K562 (cell line): ENCODE measurements around the gene ZGLP1. TPM values are rescaled to one million over a fixed set of nuclear protein-coding genes. Genes with fewer than 3 reads are reported as not detected.

ENCODE experiments used
- BRD4 ChIP-seq: fragments of 200-600 bp; sonication (generic); IDR thresholded peaks from 2 replicates; pipeline ENCODE4 v1.6.1; 2017; ENCODE audit warnings: inconsistent platforms
- EGR1 ChIP-seq: fragments of 450-650 bp; conservative IDR thresholded peaks from 2 replicates; pipeline ENCODE4 v1.6.1; 2017; ENCODE audit warnings: mild to moderate bottlenecking
- ELF2 ChIP-seq: fragments of 250-450 bp; sonication (Bioruptor Pico); IDR thresholded peaks from 2 replicates; pipeline ENCODE4 v1.5.0; 2021; ENCODE audit warnings: mild to moderate bottlenecking
- JUN ChIP-seq, 2 experiments: sonication (generic) in 1 of 2; formaldehyde crosslinking in 1 of 2; IDR thresholded peaks; 2 replicates each; pipeline versions ENCODE4 v1.6.1 to v1.8.0; 2012 to 2022; ENCODE audit warnings: borderline replicate concordance in 2 of 2, mild to moderate bottlenecking in 2 of 2, improper control_type of control experiment in 1 of 2, low read depth in 1 of 2, low read length in 1 of 2, missing genetic modification reagents in 1 of 2
- MCM2 ChIP-seq: fragments of 450-650 bp; IDR thresholded peaks from 2 replicates; pipeline ENCODE4 v1.6.1; 2017; ENCODE audit warnings: low read depth, mild to moderate bottlenecking
- POLR2G ChIP-seq: fragments of 200-400 bp; formaldehyde crosslinking; IDR thresholded peaks from 2 replicates; pipeline ENCODE4 v1.6.1; 2017; ENCODE audit warnings: low read depth, mild to moderate bottlenecking, antibody characterized with exemption, low read length, moderate library complexity
- SPI1 ChIP-seq: IDR thresholded peaks from 2 replicates; pipeline ENCODE4 v1.6.1; 2011; ENCODE audit warnings: low read depth, low read length, control low read depth, borderline replicate concordance
- TAF7 ChIP-seq: fragments of 450-650 bp; IDR thresholded peaks from 2 replicates; pipeline ENCODE4 v1.6.1; 2016; ENCODE audit warnings: missing genetic modification characterization, missing compliant biosample characterization
- TBP ChIP-seq: optimal IDR thresholded peaks from 2 replicates; pipeline ENCODE3; 2011; ENCODE audit warnings: low read depth, low read length, improper control_type of control experiment
- ZNF224 ChIP-seq: sonication (generic); formaldehyde crosslinking; IDR thresholded peaks from 2 replicates; pipeline ENCODE4 v1.8.0; 2022; ENCODE audit warnings: mild to moderate bottlenecking, missing genetic modification reagents
- ZNF232 ChIP-seq: sonication (generic); formaldehyde crosslinking; IDR thresholded peaks from 2 replicates; pipeline ENCODE4 v1.8.0; 2022; ENCODE audit warnings: mild to moderate bottlenecking, missing genetic modification reagents
- ZNF274 ChIP-seq: IDR thresholded peaks from 2 replicates; pipeline ENCODE4 v1.6.1; 2011; ENCODE audit warnings: low read depth, mild to moderate bottlenecking, low read length, moderate library complexity, borderline replicate concordance
- ZNF717 ChIP-seq: fragments of 250-450 bp; sonication (Bioruptor Pico); IDR thresholded peaks from 2 replicates; pipeline ENCODE4 v1.5.0; 2021
- polyA plus RNA-seq, 8 experiments: library from polyadenylated mRNA; depleted of rRNA in 4 of 8; stranded (reverse) in 5 of 8; unstranded in 3 of 8; fragments of >200 nt; fragmentation: Nextera tagmentation in 2 of 8; fragmentation: Illumina TruSeq in 1 of 8; extraction: Ambion mirVana in 2 of 8; extraction: Trizol in 1 of 8; gene quantifications; 2 replicates each; pipeline versions ENCODE4 v1.2.1 to v1.2.3, GENCODE V29; 2011 to 2014; ENCODE audit warnings: inconsistent platforms in 1 of 8, missing spikeins in 1 of 8
- total RNA-seq, 7 experiments: library from RNA; depleted of rRNA in 6 of 7; stranded (reverse); fragments of >200 nt in 6 of 7; fragmentation: Illumina TruSeq in 2 of 7; extraction: Trizol in 2 of 7; gene quantifications; 2 replicates each; pipeline versions ENCODE4 v1.2.1 to v1.2.3, GENCODE V29; 2011 to 2021; ENCODE audit warnings: low replicate concordance in 1 of 7
- TF ChIP-seq, protein P1 (sequence below): fragments of 250-450 bp; sonication (Bioruptor Pico); IDR thresholded peaks from 2 replicates; pipeline ENCODE4 v1.8.0; 2021; ENCODE audit warnings: moderate library complexity, mild to moderate bottlenecking, inconsistent platforms
- TF ChIP-seq, protein P2 (sequence below): sonication (generic); formaldehyde crosslinking; IDR thresholded peaks from 2 replicates; pipeline ENCODE4 v1.8.0; 2022; ENCODE audit warnings: missing genetic modification reagents, mild to moderate bottlenecking, moderate library complexity, borderline replicate concordance
- TF ChIP-seq, protein P3 (sequence below): IDR thresholded peaks from 2 replicates; pipeline ENCODE4 v1.6.1; 2011; ENCODE audit warnings: borderline replicate concordance, low read depth, mild to moderate bottlenecking, moderate library complexity, low read length; ENCODE audit not compliant: insufficient read depth, poor library complexity, severe bottlenecking

Gene ZGLP1
- total and polyA plus RNA-seq, 9 of the 15 experiments (the other 6 are each of a cell fraction or from before 2014, with no cell fraction given) = 0.24 to 4.5 (median 2.2) TPM

DNA sequence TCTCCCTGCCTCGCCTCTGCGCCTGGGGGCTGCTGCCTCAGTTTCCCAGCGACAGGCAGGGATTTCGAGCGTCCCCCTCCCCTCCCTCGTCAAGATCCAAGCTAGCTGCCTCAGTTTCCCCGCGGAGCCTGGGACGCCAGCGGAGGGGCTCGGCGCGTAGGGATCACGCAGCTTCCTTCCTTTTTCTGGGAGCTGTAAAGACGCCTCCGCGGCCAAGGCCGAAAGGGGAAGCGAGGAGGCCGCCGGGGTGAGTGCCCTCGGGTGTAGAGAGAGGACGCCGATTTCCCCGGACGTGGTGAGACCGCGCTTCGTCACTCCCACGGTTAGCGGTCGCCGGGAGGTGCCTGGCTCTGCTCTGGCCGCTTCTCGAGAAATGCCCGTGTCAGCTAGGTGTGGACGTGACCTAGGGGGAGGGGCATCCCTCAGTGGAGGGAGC is 39.4 kb downstream of the ZGLP1 start (continued):
- no peak for TF ChIP-seq ZNF274
- TF ChIP-seq TBP = peak; percentile 14
- no peak for TF ChIP-seq ZNF224 (CRISPR knock-in tag)
- no peak for TF ChIP-seq ELF2 (CRISPR knock-in tag)
- TF ChIP-seq ZNF232 (CRISPR knock-in tag) = 0 out of 2 replicates have a peak, but pooled peaks have one; percentile 35
- TF ChIP-seq EGR1 = peak; percentile 31; the same call in 1 of the 2 replicates
- TF ChIP-seq JUN (IDR thresholded peaks at IDR 0.05; ENCODE audit: borderline replicate concordance, low read depth, low read length) = no peak
- no peak for TF ChIP-seq JUN (CRISPR knock-in tag; IDR thresholded peaks at IDR 0.05; ENCODE audit: borderline replicate concordance)
- no peak for TF ChIP-seq POLR2G
- no peak for TF ChIP-seq BRD4
- TF ChIP-seq, protein P1, sequence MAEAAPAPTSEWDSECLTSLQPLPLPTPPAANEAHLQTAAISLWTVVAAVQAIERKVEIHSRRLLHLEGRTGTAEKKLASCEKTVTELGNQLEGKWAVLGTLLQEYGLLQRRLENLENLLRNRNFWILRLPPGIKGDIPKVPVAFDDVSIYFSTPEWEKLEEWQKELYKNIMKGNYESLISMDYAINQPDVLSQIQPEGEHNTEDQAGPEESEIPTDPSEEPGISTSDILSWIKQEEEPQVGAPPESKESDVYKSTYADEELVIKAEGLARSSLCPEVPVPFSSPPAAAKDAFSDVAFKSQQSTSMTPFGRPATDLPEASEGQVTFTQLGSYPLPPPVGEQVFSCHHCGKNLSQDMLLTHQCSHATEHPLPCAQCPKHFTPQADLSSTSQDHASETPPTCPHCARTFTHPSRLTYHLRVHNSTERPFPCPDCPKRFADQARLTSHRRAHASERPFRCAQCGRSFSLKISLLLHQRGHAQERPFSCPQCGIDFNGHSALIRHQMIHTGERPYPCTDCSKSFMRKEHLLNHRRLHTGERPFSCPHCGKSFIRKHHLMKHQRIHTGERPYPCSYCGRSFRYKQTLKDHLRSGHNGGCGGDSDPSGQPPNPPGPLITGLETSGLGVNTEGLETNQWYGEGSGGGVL (CRISPR knock-in tag) = no peak
- TF ChIP-seq, protein P2, sequence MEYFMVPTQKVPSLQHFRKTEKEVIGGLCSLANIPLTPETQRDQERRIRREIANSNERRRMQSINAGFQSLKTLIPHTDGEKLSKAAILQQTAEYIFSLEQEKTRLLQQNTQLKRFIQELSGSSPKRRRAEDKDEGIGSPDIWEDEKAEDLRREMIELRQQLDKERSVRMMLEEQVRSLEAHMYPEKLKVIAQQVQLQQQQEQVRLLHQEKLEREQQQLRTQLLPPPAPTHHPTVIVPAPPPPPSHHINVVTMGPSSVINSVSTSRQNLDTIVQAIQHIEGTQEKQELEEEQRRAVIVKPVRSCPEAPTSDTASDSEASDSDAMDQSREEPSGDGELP = no peak; the same call in 1 of the 2 replicates
- TF ChIP-seq ZNF717 (CRISPR knock-in tag) = no peak
- no peak for TF ChIP-seq MCM2
- TF ChIP-seq, protein P3, sequence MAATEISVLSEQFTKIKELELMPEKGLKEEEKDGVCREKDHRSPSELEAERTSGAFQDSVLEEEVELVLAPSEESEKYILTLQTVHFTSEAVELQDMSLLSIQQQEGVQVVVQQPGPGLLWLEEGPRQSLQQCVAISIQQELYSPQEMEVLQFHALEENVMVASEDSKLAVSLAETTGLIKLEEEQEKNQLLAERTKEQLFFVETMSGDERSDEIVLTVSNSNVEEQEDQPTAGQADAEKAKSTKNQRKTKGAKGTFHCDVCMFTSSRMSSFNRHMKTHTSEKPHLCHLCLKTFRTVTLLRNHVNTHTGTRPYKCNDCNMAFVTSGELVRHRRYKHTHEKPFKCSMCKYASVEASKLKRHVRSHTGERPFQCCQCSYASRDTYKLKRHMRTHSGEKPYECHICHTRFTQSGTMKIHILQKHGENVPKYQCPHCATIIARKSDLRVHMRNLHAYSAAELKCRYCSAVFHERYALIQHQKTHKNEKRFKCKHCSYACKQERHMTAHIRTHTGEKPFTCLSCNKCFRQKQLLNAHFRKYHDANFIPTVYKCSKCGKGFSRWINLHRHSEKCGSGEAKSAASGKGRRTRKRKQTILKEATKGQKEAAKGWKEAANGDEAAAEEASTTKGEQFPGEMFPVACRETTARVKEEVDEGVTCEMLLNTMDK = no peak
- peak; percentile 84 for TF ChIP-seq SPI1
- TF ChIP-seq TAF7 (tag) = 0 out of 2 replicates have a peak, but pooled peaks have one; percentile 25
